Measurements from ENCODE around the gene NUTM1. TPM values are rescaled to one million over a fixed set of nuclear protein-coding genes. Genes with fewer than 3 reads are reported as not detected.
A peak's percentile ranks its signal among the peaks of the same experiment; 100 is the strongest.

The NUTM1 gene
- total and polyA plus RNA-seq, 7 donors = 0.01 TPM; not detected in 6

DNA sequence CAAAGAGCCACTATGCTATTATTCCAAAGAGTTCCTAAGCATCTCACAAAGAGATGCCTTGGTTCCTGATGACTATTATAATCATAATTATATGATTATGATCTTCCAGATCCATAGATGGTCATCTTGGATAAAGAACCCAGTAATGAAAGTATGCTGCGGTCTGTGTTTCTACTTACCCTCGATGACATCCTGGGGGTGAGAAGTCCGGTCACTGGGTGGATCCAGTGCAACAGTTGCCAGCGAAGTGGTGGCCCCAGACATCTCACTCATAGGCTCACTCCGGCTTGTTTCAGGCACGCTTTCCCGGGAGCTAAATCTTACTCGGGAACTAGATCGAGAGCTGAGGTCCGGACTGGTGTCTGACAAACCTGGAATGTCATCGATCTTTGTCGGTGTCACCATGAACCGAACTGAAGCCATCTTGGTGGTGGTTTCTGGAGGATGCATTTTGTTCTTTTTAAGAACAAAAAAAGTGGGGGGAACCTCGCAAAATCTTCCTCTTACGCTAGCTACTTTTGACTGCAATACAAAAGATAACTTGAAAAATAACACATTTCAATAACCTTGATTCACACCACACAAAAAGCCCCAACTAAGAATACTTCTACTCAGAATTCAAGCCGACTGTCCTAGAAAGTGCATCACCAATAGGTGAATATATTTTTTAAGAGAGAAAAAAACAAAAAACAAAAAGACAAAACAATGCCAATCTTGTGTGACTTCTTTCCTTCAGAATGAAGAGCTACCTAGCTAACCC is 6.7 kb upstream of the NUTM1 start:
- ATAC-seq (no peak), DNase-seq (no peak)
- peak overlapping the region; percentile 78 for H3K4me3 ChIP-seq
- H3K4me1 ChIP-seq = peaks cover 34% of the 10 kb centered on the region
- intact Hi-C loops (cut with DNase I) = no loop called here
- H3K27me3 ChIP-seq (ENCODE audit: insufficient read depth in 3 of 3, low read length in 2 of 3) = no peaks in the 10 kb centered on the region
- no peaks in the 10 kb centered on the region for H3K9me3 ChIP-seq
- H3K27ac ChIP-seq = peak overlapping the region; percentile 91
- TF ChIP-seq, protein P1, sequence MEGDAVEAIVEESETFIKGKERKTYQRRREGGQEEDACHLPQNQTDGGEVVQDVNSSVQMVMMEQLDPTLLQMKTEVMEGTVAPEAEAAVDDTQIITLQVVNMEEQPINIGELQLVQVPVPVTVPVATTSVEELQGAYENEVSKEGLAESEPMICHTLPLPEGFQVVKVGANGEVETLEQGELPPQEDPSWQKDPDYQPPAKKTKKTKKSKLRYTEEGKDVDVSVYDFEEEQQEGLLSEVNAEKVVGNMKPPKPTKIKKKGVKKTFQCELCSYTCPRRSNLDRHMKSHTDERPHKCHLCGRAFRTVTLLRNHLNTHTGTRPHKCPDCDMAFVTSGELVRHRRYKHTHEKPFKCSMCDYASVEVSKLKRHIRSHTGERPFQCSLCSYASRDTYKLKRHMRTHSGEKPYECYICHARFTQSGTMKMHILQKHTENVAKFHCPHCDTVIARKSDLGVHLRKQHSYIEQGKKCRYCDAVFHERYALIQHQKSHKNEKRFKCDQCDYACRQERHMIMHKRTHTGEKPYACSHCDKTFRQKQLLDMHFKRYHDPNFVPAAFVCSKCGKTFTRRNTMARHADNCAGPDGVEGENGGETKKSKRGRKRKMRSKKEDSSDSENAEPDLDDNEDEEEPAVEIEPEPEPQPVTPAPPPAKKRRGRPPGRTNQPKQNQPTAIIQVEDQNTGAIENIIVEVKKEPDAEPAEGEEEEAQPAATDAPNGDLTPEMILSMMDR (IDR thresholded peaks at IDR 0.05) = no peak
- peaks cover 0 to 28% of the 10 kb centered on the region in 2 donors for H3K36me3 ChIP-seq (ENCODE audit: insufficient read depth in 1 of 2, low read depth in 1 of 2)
- WGBS, 3 donors = 78 to 83% (median 81%) methylated on average over 16 of the region's 16 CpGs

DNA sequence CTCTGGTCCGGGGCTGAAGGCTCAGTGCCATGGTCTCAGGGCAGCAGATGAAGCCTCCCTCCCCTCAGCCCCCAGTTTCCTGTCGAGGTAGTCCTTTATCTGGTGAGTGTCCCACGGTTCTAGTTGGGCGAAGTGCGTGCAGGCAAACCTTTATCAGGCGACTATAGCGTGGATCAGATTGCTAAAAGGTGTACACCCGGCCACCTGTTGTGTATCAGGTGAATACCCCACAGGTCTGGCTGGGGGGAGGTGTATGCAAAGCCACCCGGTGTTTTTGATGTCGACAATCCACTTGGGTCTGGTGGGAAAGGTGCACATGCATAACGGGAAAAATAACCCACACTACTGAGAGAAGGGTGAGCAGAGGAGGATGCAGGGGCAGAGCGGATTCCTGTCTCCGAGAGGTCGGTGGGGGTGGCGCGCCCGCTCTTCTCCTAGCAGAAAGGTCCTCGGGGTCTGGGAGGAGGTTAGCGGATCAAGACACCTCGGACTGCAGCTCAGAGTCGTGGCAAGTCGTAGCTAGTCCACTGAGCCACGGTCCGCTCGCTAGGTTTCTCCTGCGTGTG is 6.0 kb upstream of the NUTM1 start:
- TF ChIP-seq, protein P1 (IDR thresholded peaks at IDR 0.05) = no peak
- ATAC-seq = peak in 2 of 4 donors; percentile 42 to 45
- Histone ChIP-seq H3K4me1 (peaks cover 41% of the 10 kb centered on the region), H3K4me3 (peak overlapping the region; percentile 78), H3K9me3 (no peaks in the 10 kb centered on the region), H3K27ac (peak overlapping the region; percentile 91), H3K27me3 (ENCODE audit: insufficient read depth in 3 of 3, low read length in 2 of 3) (no peaks in the 10 kb centered on the region), H3K36me3 (ENCODE audit: insufficient read depth in 1 of 2, low read depth in 1 of 2) (peaks cover 0 to 29% of the 10 kb centered on the region in 2 donors)
- 1 to 2% (median 1%) methylated on average over 26 of the region's 26 CpGs for WGBS, 3 donors
- DNase-seq = no peak
- intact Hi-C loops (cut with DNase I) = no loop called here

DNA sequence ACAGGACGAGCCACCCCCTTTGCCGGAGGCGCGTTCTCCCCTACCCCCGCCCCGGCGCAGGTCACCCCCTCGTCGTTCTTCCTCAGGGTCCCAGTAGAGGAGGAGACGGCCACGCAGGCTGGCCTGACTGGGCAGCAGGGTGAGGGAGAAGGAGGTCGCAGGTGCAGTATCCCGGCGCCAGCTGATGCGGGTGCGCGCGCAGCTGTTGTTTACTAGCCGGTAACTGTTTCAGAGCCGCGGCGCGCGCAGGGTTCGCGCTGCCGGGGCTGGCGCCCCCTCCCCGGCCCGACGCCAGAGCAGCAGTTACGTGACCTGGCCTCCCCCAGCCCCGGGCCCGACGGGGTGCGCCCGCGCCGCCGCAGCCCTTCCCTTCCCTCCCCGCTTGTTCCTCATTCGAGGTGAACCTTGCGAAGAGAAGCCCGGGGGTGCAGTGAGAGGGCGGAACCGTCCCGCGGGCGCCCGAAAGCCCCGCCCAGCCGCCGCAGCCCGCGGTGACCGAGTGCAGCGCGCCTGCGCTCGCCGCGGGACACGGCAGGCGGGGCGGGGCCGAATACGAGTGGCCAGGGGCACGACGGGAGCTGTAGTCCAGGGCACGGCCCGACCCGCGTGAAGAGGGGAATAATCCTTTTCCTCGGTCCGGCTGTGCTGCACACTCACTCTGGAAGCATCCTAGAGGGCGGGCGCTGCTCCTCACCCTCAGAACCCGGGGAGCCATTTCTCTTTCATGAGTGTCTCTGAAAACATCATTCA is 5.4 kb upstream of the NUTM1 start, which contains the start of gene SLC12A6:
Gene SLC12A6, minus strand, starts transcription at position 225 of the 750 bp plus-strand sequence. CDS start 1,101 bp downstream, outside the sequence.
- H3K4me1 ChIP-seq = peaks cover 42% of the 10 kb centered on the region
- intact Hi-C loops (cut with DNase I) = no loop called here
- no peaks in the 10 kb centered on the region for H3K9me3 ChIP-seq
- TF ChIP-seq, protein P1 (IDR thresholded peaks at IDR 0.05) = no peak
- WGBS, 3 donors = 0% methylated on average over 64 to 78 of the region's 78 CpGs
- H3K36me3 ChIP-seq (ENCODE audit: insufficient read depth in 1 of 2, low read depth in 1 of 2) = peaks cover 0 to 26% of the 10 kb centered on the region in 2 donors
- peak within 1 kb of the TSS; percentile 78 for H3K4me3 ChIP-seq
- DNase-seq = peak; percentile 94 to 96
- peak; percentile 95 to 98 (median 97) for ATAC-seq
- H3K27ac ChIP-seq = peak within 1 kb of the TSS; percentile 91
- no peaks in the 10 kb centered on the region for H3K27me3 ChIP-seq (ENCODE audit: insufficient read depth in 3 of 3, low read length in 2 of 3)

DNA sequence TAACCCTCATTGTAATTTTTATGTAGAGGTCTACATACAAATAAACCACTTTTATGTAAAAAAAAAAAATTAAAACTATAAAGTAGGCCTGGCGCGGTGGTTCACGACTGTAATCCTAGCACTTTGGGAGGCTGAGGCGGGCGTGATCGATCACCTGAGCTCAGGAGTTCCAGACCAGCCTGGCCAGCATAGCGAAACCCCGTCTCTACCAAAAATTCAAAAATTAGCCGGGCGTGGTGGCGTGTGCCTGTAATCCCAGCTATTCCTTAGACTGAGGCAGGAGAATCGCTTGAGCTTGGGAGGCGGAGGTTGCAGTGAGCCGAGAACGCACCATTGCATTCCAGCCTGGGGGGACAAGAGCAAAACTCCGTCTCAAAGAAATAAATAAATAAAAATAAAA is 4.8 kb upstream of the NUTM1 start:
- Histone ChIP-seq H3K4me1 (peaks cover 42% of the 10 kb centered on the region), H3K9me3 (no peaks in the 10 kb centered on the region), H3K27ac (peak overlapping the region; percentile 91), H3K27me3 (ENCODE audit: insufficient read depth in 3 of 3, low read length in 2 of 3) (no peaks in the 10 kb centered on the region), H3K36me3 (ENCODE audit: insufficient read depth in 1 of 2, low read depth in 1 of 2) (peaks cover 0 to 26% of the 10 kb centered on the region in 2 donors), H3K4me3 (peak overlapping the region; percentile 78)
- intact Hi-C loops (cut with DNase I) = no loop called here
- DNase-seq (no peak), ATAC-seq (no peak)
- TF ChIP-seq, protein P1 (IDR thresholded peaks at IDR 0.05) = no peak
- 75 to 76% (median 75%) methylated on average over 16 of the region's 16 CpGs for WGBS, 3 donors

All from psoas muscle (tissue), 8 donors.